Ureter (tissue), 1 donor: ENCODE results near the gene TSPAN9. TPM values are rescaled to one million over a fixed set of nuclear protein-coding genes. Genes with fewer than 3 reads are reported as not detected.

Experiments used
- DNase-seq: peaks from one replicate; pipeline ENCODE4 v3.0.0-alpha.2; 2020; ENCODE audit warnings: low spot score
- total RNA-seq: library from RNA; stranded (reverse); gene quantifications from one replicate; pipeline ENCODE4 v1.2.4, GENCODE V29; 2023
- donor health status: DM: yes; HTN: yes; CAD: no.

TSPAN9 gene
- total RNA-seq, 1 donor from 2014 or later, result 53.0 TPM

- DNase-seq, result no peak
Observed at GRCh38 chr12:3204730-3205531, 127.8 kb downstream of the TSPAN9 start.

- DNase-seq, result peak; percentile 74
Observed at GRCh38 chr12:3205742-3206519, 128.8 kb downstream of the TSPAN9 start.

- DNase-seq, result no peak
Observed at GRCh38 chr12:3206536-3207072, 129.4 kb downstream of the TSPAN9 start.

GRCh38 chr12:3207175-3207574 is 130.0 kb downstream of the TSPAN9 start:
- no peak for DNase-seq

GRCh38 chr12:3207858-3208257 is 130.7 kb downstream of the TSPAN9 start:
- no peak for DNase-seq

- DNase-seq, result no peak
Observed at GRCh38 chr12:3213188-3213587, 136.0 kb downstream of the TSPAN9 start.

- DNase-seq, result no peak
Observed at GRCh38 chr12:3213768-3214167, 136.6 kb downstream of the TSPAN9 start.

- peak; percentile 62 for DNase-seq
Observed at GRCh38 chr12:3214526-3215365, 137.6 kb downstream of the TSPAN9 start.

GRCh38 chr12:3215410-3215975 is 138.3 kb downstream of the TSPAN9 start:
- DNase-seq, result no peak

- no peak for DNase-seq
Observed at GRCh38 chr12:3216097-3216496, 138.9 kb downstream of the TSPAN9 start.

- peak; percentile 64 for DNase-seq
Observed at GRCh38 chr12:3216726-3217682, 139.8 kb downstream of the TSPAN9 start.

GRCh38 chr12:3217683-3218079 is 140.5 kb downstream of the TSPAN9 start:
- DNase-seq, result no peak

GRCh38 chr12:3218228-3219171 is 141.3 kb downstream of the TSPAN9 start:
- peak; percentile 82 for DNase-seq

- DNase-seq, result no peak
Observed at GRCh38 chr12:3219233-3219632, 142.1 kb downstream of the TSPAN9 start.

- DNase-seq, result no peak
Observed at GRCh38 chr12:3220382-3221321, 143.5 kb downstream of the TSPAN9 start.

GRCh38 chr12:3222306-3222705 is 145.1 kb downstream of the TSPAN9 start:
- DNase-seq, result no peak

GRCh38 chr12:3222979-3223378 is 145.8 kb downstream of the TSPAN9 start:
- DNase-seq, result no peak
